GM19240 (cell line): ENCODE results near the gene CYP11A1.

Source experiments
- DNase-seq: peaks from one replicate; pipeline ENCODE4 v3.0.0; 2011; ENCODE audit warnings: low spot score; ENCODE audit not compliant: insufficient read length

Gene CYP11A1

DNA sequence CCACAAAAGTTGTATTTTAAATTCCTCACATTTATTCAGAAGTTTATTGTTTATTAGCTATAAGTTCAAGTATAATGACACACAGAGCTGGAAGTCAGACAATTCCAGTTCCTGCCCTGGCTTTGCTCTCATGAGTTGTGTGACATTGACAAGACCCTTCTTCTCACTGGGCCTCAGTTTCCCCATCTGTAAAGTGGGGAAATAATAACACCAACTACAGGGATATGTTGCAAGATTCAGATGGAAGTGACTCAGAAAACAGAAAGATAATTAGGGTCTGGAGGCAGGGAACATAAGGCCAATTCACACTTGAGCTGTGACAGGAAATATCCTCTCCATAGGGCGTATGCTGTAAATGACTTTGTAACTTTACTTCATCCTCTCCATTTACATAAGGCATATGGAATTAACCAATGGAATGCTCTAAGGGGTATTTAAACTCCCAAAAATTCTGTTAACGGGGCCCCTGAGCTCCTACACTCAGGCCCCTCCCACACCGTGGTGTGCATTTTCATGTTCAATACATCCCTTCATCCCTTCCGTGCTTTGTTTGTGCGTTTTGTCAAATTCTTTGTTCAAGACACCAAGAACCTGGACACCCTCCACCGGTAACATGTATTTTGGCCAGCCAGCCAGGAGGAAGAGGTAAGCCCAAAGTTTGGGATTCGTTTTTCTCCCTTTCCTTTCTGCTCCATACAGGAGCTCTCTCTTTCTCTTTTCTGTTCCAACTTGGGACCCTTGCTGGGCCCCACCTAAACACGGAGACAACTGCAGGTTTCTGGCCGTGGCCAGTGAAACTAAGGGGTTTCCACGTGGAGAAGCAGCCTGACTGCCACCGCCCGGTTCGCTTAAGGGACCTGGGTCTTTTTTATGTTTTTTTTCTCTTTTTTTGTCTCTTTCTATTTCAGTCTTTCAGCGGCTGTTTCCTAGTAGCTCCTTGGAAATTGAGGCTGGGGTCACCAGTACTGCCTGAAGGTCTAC, 16.9 kb downstream of the CYP11A1 start:
- no peak for DNase-seq

DNA sequence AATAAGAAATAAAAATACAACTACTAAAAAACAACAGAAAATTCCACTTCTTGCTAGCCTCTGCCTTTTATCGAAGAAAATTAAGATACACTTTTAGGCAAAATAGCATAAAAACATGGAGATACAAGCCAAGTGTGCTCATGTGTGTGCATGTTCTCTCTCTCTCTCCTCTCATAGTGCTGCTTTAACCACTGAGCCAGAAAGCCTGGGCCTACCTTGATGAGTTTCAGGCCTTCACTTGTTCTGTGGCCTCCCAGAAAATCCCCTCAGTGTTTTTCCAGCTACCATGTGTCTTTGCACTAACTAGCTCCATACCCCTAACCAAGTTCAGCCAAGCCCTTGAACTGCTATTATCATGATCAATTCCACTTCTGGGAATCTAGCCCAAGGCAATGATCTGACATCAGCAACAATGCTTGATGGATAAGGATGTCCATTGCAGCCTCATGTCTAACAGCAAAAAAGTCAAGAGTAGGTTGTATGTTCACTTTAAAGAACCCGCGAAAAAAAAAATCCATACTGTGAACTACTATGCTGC, 18.1 kb downstream of the CYP11A1 start:
- no peak for DNase-seq

DNA sequence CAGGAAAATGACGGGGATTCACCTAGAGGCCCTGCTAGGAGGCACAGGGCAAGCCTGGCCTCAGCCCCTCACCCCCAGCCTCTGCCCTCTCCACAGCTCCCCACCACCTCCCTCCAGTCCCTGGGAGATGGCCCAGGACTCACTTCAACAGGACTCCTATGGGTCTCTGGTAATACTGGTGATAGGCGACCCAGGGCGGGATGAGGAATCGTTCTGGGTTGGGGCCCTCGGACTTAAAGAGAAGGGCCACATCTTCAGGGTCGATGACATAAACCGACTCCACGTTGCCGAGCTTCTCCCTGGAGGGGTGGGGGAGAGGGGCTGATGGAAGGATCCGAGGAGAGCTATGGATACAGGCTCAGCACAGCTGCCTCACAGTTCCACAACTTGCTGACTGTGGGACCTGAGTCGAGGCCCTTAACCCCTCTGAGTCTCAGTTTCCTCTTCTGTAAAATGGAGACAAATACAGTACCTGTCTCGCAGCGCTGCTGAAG, 19.6 kb downstream of the CYP11A1 start:
- no peak for DNase-seq

DNA sequence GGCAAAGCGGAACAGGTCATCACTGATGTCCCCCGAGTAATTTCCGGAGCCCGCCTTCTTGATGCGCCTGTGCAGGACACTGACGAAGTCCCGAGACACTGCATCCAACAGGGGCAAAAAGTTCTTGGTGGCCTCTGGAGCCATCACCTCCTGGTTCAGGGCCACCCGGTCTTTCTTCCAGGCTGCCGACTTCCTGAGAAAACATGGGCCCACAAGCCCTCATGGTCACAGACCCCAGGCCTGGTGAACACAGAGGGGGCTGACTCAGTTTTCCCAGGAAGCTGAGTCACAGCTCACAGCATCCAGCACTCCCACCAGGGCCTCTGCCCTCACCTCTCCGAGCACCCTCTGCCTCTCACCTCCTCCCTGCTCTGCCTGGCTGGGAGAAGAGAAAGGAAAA, 22.4 kb downstream of the CYP11A1 start:
- no peak for DNase-seq

DNA sequence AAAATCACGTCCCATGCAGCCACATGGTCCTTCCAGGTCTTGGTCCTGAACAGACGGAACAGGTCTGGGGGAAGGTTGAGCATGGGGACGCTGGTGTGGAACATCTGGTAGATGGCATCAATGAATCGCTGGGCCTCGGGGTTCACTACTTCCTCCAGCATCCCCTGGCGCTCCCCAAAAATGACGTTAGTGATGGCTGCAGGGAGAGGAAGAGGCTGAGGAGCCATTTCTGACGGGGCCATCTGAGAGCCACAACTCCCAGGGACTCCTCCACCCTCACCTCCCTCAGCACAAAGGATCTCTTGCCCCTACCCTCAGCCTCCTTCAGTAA, 23.7 kb downstream of the CYP11A1 start:
- DNase-seq: no peak

DNA sequence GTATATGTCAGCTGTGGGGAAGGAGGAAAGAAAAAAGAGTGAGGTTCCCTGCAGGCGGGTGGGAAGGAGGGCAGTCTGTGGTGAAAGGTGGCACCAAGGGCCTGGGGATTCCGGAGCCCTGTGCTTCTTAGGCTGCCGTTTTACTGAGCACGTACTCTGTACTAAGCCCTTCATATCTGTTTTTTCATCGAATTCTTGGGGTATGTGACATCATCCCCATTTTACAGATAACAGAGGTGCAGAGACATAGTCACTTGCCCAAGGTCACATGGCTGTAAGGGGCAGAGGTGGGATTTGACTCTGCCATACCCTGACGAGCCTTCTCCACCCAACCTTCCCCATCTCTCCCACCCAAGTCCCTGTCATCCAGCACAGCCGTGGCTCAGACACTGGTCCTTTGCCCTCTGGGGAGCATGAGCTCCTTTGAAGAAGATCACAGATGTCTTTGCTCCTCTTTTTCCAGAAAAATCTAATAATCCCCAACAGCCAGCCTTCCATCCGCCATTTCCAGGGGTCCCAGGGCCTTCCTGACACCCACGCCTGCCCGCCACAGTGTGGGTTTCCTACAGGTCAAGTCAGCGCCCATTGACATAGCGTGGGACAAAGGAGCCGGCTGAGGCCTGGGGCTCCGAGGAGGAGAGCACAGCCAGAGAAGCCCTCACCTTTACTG, 24.2 kb downstream of the CYP11A1 start:
- DNase-seq: no peak

DNA sequence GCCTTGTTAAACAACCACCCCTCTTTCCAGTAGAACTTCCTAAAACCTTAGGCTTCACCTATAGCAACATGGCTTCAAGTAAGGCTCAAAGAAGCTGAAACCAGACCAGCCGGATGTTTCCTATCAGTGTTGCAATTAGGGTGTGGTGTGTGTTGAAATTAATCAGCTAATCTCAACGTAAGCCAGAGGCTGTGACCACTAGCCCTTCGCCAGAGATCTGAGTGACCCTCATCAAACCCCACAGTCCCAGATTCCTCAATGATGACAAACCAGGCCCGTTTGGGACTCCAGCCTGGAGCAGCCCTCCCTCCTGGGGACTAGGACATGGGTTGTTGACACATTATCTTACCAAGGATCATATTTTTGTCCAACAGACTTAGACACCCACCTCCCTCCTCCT, 27.3 kb downstream of the CYP11A1 start:
- no peak for DNase-seq

DNA sequence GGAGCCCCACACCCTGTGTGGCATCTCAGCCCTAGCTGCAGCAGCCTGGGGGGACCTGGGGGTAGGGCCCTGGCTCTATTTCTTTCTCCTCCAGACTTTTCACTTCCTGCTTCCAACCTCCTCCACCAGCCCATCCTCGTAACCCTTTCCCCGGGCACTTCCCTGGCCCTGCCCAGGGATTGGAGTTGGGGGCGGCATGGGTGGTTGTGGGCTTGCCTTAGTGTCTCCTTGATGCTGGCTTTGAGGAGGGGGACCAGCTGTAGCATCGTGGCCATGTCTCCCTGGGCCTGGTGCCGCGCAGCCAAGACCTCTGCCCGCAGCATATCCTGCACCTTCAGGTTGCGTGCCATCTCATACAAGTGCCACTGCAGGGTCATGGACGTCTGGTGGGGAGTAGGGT, 28.1 kb downstream of the CYP11A1 start:
- DNase-seq: no peak

DNA sequence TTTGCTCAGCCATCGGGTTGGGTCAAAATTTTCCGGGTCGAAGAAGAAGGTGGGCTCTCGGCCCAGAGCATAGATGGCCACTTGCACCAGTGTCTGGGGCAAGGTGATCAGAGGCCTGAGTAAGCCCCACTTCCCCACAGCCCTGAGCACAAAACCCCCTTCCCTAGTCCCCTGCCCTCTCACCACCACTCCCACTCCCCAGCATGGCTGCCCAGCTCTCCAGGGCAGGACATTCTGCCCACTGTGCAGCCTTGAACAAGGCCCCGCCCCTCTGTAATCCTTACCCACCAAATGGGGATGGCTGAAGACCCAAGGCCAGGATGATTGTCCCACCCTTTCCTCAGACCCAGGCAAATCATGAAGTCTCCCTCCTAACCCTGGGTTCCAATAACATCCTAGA, 28.8 kb downstream of the CYP11A1 start:
- no peak for DNase-seq

DNA sequence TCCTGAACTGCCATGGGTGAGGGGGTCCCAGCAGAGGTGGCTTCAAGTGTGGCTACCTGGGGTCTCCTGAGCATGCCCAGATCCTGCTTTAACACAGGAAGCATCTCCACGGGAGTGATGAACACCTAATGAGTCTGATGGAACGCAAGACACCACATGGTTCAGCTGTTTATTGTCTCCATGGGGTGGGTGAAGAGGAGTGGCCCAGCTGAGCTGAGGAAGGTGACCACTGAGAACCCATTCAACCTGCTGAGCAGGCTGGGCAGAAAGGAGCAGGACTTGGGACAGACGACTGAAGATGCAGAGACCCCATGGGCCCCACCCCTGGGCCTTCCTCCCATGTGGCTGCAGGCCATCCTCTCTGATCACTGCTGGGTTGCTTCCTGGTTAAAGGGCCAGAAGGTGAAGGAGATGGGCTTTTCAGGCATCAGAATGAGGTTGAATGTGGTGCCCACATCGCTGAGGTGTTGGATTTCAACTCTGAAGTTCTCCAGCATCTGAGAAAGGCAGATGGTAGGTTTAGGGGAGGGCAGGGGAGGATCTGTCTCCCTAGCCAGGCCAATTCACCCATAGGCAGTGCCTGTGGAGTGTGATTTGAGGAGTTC, 29.7 kb downstream of the CYP11A1 start:
- no peak for DNase-seq

DNA sequence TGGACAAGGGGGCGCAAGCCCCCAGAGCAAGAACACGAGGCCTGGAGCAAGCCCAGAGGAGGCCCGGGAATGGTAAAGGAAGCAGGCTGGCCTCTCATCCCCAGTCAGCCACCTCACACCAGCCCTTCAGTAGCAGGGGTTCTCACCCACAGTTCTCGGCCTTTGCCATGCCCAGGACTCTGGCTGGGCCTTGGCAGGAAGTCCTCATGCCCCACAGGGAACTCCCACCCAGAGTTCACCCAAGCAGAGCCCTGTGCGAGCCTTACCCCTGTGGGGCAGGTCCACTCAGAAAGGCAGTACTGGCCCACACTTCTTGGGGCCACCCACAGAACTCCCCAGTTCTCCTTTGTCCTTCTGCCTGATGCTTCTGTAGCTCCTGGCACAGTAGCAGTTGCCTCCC, 30.3 kb downstream of the CYP11A1 start:
- no peak for DNase-seq

DNA sequence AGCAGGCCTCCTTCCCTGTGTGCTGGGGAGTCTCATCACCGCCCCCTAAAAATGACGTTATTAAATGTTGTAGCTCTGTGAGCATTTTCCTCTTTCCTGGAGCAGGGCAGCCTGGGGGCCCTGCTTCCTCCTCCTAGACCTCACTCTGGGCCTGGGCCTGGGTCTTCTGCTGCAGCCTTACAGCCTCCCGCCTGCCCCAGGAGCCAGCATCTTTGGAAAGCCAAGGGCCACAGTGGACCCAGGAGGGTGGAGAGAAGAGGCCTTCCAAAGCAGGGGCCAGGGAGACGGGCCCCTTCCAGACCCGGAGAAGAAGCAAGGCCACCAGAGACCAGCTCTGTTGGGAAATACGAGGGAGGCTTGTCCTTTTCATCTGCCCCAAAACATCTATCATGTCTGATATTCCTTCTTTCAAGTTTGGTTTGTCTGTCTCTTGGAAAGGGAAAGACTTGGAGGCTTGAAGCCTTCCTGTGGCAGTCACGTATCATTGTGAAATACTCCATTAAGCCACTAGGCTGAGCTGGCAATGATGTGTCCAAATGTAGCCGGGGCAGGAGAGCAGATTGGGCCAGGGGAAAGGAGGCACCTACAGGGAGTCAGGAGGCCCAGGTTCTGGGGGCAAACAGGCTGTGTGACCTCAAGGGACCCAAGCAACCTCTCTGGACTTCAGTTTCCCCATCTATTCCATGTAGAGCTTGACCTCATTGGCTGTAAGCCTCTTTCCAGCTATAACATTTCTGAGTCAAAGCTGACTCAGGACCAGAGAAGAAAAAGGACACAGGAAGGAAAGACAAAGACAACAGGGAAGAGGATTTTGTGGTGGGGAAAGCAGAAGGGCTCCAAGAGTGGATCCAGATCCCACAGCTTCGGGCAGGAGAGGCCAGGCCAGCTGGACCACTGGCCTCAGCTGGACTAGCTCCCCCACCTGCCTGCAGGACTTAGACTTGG, 31.1 kb downstream of the CYP11A1 start:
- DNase-seq: no peak

DNA sequence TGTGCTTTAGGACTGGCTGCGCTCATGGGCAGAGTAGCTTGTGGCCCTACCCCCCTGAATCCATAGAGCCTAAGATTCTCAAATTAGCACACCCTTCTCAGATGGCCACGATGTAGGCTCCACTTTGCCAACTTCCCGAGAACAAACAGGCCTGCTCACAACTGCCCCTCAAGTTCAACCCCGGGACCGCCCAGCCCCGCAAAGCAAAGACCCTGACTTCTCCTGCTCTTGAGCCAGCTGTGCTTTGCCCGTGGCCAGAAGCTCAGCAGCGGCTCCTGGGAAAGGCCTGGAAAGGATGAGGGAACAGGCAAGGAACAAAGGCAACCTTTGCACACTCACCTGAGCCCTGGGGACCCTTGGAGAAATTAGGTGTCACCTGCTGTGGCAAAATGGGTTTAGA, 32.0 kb downstream of the CYP11A1 start:
- no peak for DNase-seq

DNA sequence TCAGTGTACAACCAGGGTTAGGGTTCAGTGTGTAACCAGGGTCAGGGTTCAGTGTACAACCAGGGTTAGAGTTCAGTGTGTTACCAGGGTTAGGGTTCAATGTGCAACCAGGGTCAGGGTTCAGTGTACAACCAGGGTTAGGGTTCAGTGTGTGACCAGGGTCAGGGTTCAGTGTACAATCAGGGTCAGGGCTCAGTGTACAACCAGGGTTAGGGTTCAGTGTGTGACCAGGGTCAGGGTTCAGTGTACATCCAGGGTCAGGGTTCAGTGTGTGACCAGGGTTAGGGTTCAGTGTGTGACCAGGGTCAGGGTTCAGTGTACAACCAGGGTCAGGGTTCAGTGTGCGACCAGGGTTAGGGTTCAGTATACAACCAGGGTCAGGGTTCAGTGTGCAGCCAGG, 33.3 kb downstream of the CYP11A1 start:
- DNase-seq: no peak

DNA sequence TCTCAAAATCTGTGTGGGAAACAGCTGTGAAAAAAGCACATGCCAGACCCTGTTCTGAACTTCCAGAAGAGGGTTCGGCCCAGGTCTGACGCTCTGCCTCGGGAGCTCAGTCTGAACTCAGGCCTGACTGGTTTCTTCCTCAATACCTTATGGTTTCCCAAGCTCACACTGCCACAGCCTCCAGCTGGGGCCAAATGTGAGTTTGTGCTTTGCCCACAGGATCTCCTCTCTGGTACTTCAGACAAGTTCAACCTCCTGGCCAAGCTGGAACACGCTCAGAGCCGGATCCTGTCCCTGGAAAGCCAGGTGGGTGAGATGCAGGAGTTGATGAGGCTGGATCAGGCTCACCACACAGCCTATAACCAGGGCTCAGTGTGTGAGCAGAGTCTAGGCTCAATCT, 33.8 kb downstream of the CYP11A1 start:
- DNase-seq: no peak

DNA sequence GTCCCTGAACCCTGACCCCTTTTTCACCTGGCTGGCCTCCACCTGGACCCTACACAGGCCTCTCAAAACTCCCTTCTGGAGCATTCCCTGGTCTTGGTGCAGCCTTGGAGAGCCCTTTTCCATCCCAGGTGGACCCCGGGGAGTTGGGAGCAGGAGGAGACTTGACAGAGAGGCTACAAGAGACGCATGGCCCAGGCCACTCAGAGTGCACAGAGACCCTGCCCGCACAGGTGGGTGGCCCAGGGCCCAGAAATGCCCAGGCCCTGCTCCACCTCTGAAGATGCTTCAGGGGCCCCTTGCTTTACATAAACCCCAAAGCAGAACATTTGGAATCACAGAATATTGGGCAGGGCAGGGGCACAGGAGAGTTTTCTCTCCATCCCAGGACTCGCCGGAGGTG, 34.4 kb downstream of the CYP11A1 start:
- DNase-seq: no peak

DNA sequence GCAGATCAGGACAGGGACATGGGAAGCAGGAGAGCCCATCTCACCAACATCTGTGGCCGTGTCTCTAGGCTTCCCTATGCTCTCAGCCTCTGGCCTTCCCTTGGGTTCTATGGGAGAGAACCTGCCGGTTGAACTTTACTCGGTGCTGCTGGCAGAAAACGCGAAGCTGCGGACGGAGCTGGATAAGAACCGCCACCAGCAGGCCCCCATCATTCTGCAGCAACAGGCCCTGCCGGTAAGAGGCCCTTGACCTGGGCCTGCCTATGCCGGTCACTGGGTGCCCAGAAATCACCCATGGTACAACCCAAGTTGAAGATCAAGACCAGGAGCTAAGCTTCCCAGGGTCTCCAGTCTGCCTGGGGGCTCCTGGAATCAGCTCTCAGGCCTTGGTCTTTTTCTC, 34.8 kb downstream of the CYP11A1 start:
- DNase-seq: no peak

DNA sequence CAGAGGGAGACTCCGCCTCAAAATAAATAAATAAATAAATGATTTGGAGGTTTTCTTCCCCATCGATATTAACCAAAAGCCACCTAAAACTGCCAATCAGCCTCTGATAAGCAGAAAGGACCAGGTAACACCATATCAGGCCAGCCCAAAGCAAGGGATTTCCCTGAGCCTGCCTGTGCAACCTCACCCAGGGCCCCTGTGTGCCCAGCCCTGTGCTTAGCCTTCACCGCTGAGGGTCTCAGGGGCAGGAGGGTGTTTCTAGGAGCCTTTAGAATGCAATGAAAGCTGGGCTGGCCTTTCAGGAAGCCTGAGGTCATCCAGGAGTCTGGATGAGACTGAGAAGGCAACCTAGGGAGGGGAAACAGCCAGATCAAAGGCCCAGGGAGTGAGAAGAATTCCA, 35.4 kb downstream of the CYP11A1 start:
- no peak for DNase-seq

DNA sequence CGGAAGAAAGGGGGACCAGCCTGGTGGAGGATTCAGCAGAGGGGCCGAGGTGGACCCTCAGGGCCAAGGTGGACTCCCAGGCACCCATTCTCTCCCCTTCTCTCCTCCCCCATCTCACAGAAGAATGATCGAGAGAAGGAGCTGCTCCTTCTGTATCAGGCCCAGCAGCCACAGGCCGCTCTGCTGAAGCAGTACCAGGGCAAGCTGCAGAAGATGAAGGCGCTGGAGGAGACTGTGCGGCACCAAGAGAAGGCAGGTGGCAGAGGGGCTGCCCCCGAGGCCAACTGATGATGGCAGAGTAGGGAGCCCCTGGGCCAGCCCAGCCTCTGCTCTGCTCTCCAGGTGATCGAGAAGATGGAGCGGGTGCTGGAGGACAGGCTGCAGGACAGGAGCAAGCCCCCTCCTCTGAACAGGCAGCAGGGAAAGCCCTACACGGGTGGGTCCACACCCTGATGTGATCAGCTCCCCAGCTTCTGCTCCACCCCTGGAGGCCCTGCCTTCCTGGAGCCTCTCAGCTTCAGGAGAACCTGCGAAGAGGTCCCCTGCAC, 36.5 kb downstream of the CYP11A1 start:
- no peak for DNase-seq

DNA sequence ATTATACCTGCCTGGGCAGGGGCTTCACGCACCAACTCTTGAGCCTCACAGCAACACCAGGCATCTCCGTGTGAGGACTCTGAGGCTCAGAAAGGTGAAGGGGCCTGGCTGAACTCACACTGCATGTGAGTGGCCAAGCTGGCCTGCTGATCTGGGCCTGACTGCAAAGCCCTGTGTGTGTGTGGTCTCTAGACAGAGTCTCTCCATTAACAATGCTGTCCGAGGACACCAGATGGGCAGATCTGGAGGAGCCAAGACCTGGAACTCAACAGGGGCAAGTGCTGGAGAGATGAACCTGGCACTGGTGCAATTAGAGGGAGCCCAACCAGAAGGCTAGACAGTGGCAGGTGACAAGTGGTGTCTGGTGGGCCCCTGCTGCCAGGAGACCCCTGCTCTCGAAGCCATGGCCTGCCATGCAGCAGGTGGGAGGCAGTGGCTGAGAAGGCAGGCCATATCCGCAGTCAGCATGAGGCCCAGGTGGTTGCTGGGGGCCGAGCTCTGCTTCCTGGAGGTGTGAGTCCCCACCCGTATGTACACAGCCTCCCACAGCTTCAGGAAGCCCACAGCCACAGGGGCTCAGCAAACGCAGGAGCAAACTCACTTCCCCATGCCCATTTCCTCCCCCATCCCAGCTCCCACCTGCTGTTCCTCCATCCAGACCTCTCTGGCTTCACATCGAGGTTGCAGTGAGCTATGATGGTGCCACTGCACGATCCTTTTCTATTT, 39.0 kb downstream of the CYP11A1 start:
- no peak for DNase-seq
